HepG2 (cell line): ENCODE measurements around the gene SCUBE1. TPM values are rescaled to one million over a fixed set of nuclear protein-coding genes. Genes with fewer than 3 reads are reported as not detected.

Experiments used
- ATF3 ChIP-seq: sonication (generic); formaldehyde crosslinking; IDR thresholded peaks from 2 replicates; pipeline ENCODE4 v1.4.0; 2020; ENCODE audit warnings: missing genetic modification reagents
- BCL3 ChIP-seq: sonication (generic); formaldehyde crosslinking; IDR thresholded peaks from 2 replicates; pipeline ENCODE4 v1.5.1; 2020; ENCODE audit warnings: mild to moderate bottlenecking, missing genetic modification reagents, moderate library complexity
- ERF ChIP-seq: IDR thresholded peaks from 2 replicates; pipeline ENCODE4 v1.6.1; 2018; ENCODE audit warnings: missing biosample characterization, missing genetic modification reagents
- FLYWCH1 ChIP-seq: sonication (generic); formaldehyde crosslinking; IDR thresholded peaks from 2 replicates; pipeline ENCODE4 v1.8.1; 2023; ENCODE audit warnings: mild to moderate bottlenecking, missing genetic modification reagents
- GATAD1 ChIP-seq: IDR thresholded peaks from 2 replicates; pipeline ENCODE4 v1.6.1; 2016; ENCODE audit warnings: missing genetic modification reagents, missing compliant biosample characterization
- HOXA5 ChIP-seq: sonication (generic); formaldehyde crosslinking; IDR thresholded peaks from 2 replicates; pipeline ENCODE4 v1.4.0; 2020; ENCODE audit warnings: missing genetic modification reagents
- IRF2 ChIP-seq: IDR thresholded peaks from 2 replicates; pipeline ENCODE4 v1.6.1; 2018; ENCODE audit warnings: missing genetic modification reagents, missing compliant biosample characterization
- KDM1A ChIP-seq: IDR thresholded peaks from 2 replicates; pipeline ENCODE4 v1.6.1; 2016; ENCODE audit warnings: missing compliant biosample characterization
- KMT2B ChIP-seq: IDR thresholded peaks from 2 replicates; pipeline ENCODE4 v1.6.1; 2016; ENCODE audit warnings: missing genetic modification reagents, missing compliant biosample characterization
- MNT ChIP-seq: fragments of 450-650 bp; IDR thresholded peaks from 2 replicates; pipeline ENCODE4 v1.6.1; 2016
- NFYC ChIP-seq: IDR thresholded peaks from 2 replicates; pipeline ENCODE4 v1.6.1; 2016; ENCODE audit warnings: missing genetic modification reagents, missing compliant biosample characterization
- NR2F6 ChIP-seq, 2 experiments: IDR thresholded peaks; 2 replicates each; pipeline ENCODE4 v1.6.1; 2016; ENCODE audit warnings: antibody characterized with exemption in 1 of 2, mild to moderate bottlenecking in 1 of 2
- RARG ChIP-seq: sonication (generic); formaldehyde crosslinking; IDR thresholded peaks from 2 replicates; pipeline ENCODE4 v1.4.0; 2020; ENCODE audit warnings: low read depth, mild to moderate bottlenecking, missing genetic modification reagents
- RFXAP ChIP-seq: sonication (generic); formaldehyde crosslinking; IDR thresholded peaks from 2 replicates; pipeline ENCODE4 v1.4.0; 2020; ENCODE audit warnings: missing genetic modification reagents, borderline replicate concordance
- SMC3 ChIP-seq: IDR thresholded peaks from 2 replicates; pipeline ENCODE4 v1.6.1; 2011; ENCODE audit warnings: low read length, improper control_type of control experiment
- SOX13 ChIP-seq, 3 experiments: fragments of 450-650 bp in 1 of 3; sonication (generic) in 1 of 3; formaldehyde crosslinking in 1 of 3; IDR thresholded peaks in 2 of 3; conservative IDR thresholded peaks in 1 of 3; 2 replicates each; pipeline versions ENCODE4 v1.5.0 to v1.6.1; 2016 to 2020; ENCODE audit warnings: antibody characterized with exemption in 1 of 3, mild to moderate bottlenecking in 1 of 3, missing compliant biosample characterization in 1 of 3, missing genetic modification reagents in 1 of 3, moderate library complexity in 1 of 3
- TOE1 ChIP-seq: sonication (generic); formaldehyde crosslinking; IDR thresholded peaks from 2 replicates; pipeline ENCODE4 v1.4.0; 2020; ENCODE audit warnings: mild to moderate bottlenecking, missing genetic modification reagents
- YY1 ChIP-seq: IDR thresholded peaks from 2 replicates; pipeline ENCODE4 v1.6.1; 2011; ENCODE audit warnings: low read length, low read depth, moderate library complexity, mild to moderate bottlenecking; ENCODE audit not compliant: insufficient read depth, insufficient replicate concordance
- ZBTB38 ChIP-seq: sonication (generic); formaldehyde crosslinking; IDR thresholded peaks from 2 replicates; pipeline ENCODE4 v1.5.1; 2020; ENCODE audit warnings: mild to moderate bottlenecking, missing genetic modification reagents
- ZFP91 ChIP-seq: sonication (generic); formaldehyde crosslinking; IDR thresholded peaks from 2 replicates; pipeline ENCODE4 v1.9.0; 2022; ENCODE audit warnings: missing genetic modification reagents, mild to moderate bottlenecking, borderline replicate concordance
- ZNF687 ChIP-seq: sonication (generic); formaldehyde crosslinking; IDR thresholded peaks from 2 replicates; pipeline ENCODE4 v1.5.1; 2020; ENCODE audit warnings: mild to moderate bottlenecking, missing genetic modification reagents, moderate library complexity
- ZNF891 ChIP-seq: sonication (generic); formaldehyde crosslinking; IDR thresholded peaks from 2 replicates; pipeline ENCODE4 v1.5.0; 2020; ENCODE audit warnings: mild to moderate bottlenecking, missing genetic modification reagents
- polyA plus RNA-seq, 8 experiments: library from polyadenylated mRNA; depleted of rRNA in 3 of 8; stranded (reverse) in 7 of 8; unstranded in 1 of 8; fragments of >200 nt; fragmentation: Illumina TruSeq in 4 of 8; extraction: Trizol in 4 of 8; gene quantifications; 2 replicates each; pipeline versions ENCODE4 v1.2.1 to v1.2.3, GENCODE V29; 2011 to 2016; ENCODE audit warnings: low read depth in 4 of 8, missing spikeins in 1 of 8, mixed read lengths in 1 of 8; ENCODE audit not compliant: insufficient read depth in 1 of 8
- total RNA-seq, 5 experiments: library from RNA; depleted of rRNA; stranded (reverse); fragments of >200 nt; fragmentation: Illumina TruSeq; extraction: Trizol; gene quantifications; 2 replicates each; pipeline ENCODE4 v1.2.3, GENCODE V29; 2016; ENCODE audit warnings: low read depth in 1 of 5

SCUBE1 gene
- total and polyA plus RNA-seq, 2 of the 13 experiments (the other 11 are each of a cell fraction or from before 2014, with no cell fraction given) = under 0.01 to 0.05 TPM

GRCh38 chr22:43241138-43241597, 102.0 kb downstream of the SCUBE1 start (continued):
- no peak for TF ChIP-seq SOX13 (IDR thresholded peaks at IDR 0.05)
- peak in 1 of 2 experiments; percentile 55; a peak in 1 of 4 replicates for TF ChIP-seq SOX13 (CRISPR knock-in tag; conservative IDR thresholded peaks at IDR 0.05 in 1 of 2, IDR thresholded peaks at IDR 0.05 in 1 of 2)
- TF ChIP-seq FLYWCH1 (CRISPR knock-in tag) = no peak
- 0 out of 2 replicates have a peak, but pooled peaks have one; percentile 17 for TF ChIP-seq IRF2
- TF ChIP-seq ZNF891 (CRISPR knock-in tag) = no peak
- TF ChIP-seq ZBTB38 (CRISPR knock-in tag) = peak; percentile 20; the same call in 1 of the 2 replicates
- TF ChIP-seq ATF3 (CRISPR knock-in tag) = 0 out of 2 replicates have a peak, but pooled peaks have one; percentile 14
- TF ChIP-seq KMT2B (CRISPR knock-in tag) = peak; percentile 67
- TF ChIP-seq ZNF687 (CRISPR knock-in tag) = peak; percentile 95
- TF ChIP-seq RARG (CRISPR knock-in tag) = no peak
- 0 out of 2 replicates have a peak, but pooled peaks have one; percentile 35 for TF ChIP-seq KDM1A (CRISPR knock-in tag)
- TF ChIP-seq YY1 = peak; percentile 10
- TF ChIP-seq TOE1 (CRISPR knock-in tag) = no peak
- TF ChIP-seq ZFP91 (CRISPR knock-in tag) = peak; percentile 54; the same call in 1 of the 2 replicates
- peak; percentile 72 for TF ChIP-seq NFYC (CRISPR knock-in tag)
- TF ChIP-seq GATAD1 (CRISPR knock-in tag) = peak; percentile 37; the same call in 1 of the 2 replicates
- TF ChIP-seq ERF (CRISPR knock-in tag) = peak; percentile 80; the same call in 1 of the 2 replicates
- no peak for TF ChIP-seq HOXA5 (CRISPR knock-in tag)
- no peak for TF ChIP-seq SMC3
- 0 out of 2 replicates have a peak, but pooled peaks have one; percentile 47 for TF ChIP-seq RFXAP
- TF ChIP-seq NR2F6 (IDR thresholded peaks at IDR 0.05) = peak; percentile 73
- peak; percentile 89 for TF ChIP-seq NR2F6 (CRISPR knock-in tag; IDR thresholded peaks at IDR 0.05)
- TF ChIP-seq BCL3 (CRISPR knock-in tag) = no peak
- TF ChIP-seq MNT = peak; percentile 49
